GM21619 (cell line): ENCODE data around the gene DUSP14.
"Not testable (repeated sequence)": the region's sequence is repeated elsewhere in the genome, so short reads cannot be mapped to it uniquely, and the experiment has no call there.

Experiments used
- ATAC-seq: cut with Tn5 transposase; IDR thresholded peaks from one replicate; pipeline ENCODE4 v1.9.1; 2021; ENCODE audit not compliant: unreplicated experiment

Gene DUSP14

DNA sequence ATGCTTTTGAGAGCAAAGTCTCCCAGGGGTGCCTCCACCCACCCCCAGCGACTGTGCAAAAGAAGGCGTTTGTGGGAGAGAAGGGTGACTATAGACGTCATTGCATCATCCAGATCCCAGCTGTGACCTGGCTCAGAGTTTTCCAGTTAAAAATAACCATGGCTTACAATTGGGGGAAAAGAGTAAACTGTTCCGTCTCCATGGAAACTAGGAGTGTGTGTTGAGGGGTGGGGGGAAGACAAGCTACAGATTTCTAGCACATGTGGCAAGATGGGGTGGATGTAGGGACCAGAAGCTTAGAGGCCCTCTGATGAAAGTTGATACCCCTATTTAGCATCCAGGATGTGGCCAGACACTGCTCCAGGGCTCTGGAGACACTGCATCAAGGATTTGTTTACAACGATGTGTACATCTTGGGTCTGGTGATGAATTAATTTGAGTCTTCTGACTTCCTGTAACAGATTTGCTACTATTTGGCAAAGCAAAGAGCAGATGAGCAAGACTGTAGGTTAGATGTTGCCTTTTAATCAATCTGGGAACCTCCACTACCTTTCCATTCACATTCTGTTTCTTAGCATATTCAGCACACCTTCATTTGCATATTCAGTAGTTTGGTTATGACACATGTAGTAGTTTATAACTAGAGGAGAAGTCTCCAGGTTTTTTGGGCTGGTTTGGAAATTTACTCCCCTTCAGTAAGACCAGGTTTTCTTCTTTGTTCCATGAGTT, 6.2 kb upstream of the DUSP14 start:
- no peak for ATAC-seq

DNA sequence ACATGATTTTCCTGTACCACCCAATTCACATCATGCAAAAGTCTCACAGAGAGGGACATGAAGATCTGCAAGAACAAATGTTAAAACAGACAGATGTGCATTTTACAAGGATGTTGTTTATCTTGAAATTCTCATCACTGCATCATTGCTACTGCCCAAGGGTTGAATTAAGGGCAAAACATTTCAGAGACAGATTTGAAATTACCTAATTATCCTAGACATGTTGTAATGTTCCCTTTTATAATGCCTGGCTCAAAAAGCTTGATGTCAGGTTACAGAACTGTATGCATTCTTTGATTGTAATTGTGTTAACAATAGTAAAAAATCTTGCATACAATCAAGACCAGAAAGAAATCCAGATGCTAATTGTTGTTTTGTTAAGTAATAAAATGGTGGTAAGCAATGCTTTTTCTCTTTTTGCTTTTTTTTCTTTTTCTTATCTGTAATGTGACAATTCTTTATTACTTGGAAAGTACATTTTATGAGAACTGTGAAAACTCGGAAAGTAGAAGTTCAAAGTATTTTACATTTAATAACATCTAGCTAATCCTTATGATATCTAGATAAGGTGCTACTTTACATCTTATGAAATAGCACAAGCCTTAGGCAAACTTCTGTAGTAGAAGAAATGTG, 3.6 kb upstream of the DUSP14 start:
- no peak for ATAC-seq

DNA sequence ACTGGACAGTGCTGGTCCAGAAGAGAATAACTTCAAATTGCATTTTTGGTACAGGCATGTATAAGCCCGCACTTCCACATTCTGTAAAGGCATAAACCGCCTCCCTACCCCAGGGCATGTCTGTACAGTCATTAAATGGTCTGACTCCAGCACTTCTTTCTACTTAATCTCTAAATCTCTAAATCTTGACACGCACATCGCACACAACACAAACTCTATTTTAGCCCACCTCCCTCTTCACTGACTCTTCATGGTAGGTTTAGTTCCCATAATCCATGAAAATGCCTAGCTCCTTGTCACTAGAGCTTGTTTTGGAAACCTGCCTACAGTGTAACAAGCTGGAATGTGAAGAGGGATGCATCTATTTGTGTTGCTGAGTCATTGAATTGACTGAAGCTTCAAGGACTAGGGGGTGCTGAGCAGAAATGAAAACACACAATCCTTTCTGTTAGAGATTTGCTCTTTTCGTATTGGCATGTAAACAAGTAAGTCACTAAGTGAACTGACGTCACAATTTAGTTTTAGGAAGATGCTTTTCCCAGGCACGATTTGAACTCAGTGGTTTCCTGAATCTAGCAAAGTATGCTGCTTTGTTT, 1.6 kb upstream of the DUSP14 start:
- ATAC-seq, result no peak

DNA sequence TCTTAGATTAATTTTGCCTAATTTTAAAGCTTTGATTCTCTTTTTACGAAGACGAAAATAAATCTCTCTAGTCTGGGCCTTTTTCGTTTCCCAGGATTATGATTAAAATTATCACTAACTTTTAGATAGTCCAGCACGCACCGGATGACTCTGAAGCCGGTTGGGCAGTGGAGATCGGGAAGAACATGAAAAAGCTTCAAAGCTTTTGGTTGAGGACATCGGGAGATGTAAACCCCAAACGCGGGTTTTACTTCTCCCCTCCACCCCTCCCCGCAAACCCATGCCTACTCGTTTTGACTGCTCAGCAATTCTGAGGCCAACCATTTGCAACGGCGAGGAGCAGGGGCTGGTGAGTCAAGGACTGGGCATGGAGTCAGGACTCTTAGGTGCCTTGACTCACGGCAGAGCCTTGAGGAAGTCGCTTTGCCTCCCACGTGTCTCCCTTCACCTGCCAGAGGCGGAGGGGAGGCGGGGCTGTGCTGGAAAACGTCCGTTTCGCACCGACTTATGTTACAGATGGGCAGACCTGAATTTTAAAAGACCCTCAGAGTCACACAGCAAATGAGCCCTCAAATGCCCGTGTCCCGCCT, 989 bp upstream of the DUSP14 start:
- no peak for ATAC-seq

DNA sequence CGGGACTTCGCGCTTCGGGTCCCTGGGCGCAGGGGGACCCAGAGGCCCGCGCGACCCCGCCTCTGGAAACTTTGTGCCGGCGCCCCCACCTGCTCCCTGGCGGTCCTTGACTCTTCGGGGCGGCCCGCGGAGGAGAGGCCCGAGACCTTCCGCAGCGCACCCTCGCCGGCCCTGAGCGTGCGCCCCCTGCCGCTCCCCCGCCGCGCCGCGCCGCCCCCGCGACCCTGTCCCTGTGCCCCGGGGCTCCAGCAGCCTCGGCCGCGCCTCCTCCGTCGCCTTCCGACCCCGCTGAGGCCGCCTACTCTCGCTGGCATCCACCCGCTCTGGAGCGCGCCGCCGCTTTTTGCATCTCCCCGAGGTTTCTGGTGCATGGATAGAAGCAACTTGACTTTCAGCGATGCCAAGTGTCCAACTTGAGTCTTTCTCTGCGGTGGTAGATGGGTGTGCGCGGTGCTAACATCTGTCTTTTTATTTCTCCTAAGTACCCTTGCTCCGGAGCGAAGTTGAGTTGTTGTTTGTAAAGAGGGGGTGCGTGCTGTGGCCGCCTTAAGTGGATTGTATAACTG, 414 bp downstream of the DUSP14 start:
- peak; percentile 41 for ATAC-seq

DNA sequence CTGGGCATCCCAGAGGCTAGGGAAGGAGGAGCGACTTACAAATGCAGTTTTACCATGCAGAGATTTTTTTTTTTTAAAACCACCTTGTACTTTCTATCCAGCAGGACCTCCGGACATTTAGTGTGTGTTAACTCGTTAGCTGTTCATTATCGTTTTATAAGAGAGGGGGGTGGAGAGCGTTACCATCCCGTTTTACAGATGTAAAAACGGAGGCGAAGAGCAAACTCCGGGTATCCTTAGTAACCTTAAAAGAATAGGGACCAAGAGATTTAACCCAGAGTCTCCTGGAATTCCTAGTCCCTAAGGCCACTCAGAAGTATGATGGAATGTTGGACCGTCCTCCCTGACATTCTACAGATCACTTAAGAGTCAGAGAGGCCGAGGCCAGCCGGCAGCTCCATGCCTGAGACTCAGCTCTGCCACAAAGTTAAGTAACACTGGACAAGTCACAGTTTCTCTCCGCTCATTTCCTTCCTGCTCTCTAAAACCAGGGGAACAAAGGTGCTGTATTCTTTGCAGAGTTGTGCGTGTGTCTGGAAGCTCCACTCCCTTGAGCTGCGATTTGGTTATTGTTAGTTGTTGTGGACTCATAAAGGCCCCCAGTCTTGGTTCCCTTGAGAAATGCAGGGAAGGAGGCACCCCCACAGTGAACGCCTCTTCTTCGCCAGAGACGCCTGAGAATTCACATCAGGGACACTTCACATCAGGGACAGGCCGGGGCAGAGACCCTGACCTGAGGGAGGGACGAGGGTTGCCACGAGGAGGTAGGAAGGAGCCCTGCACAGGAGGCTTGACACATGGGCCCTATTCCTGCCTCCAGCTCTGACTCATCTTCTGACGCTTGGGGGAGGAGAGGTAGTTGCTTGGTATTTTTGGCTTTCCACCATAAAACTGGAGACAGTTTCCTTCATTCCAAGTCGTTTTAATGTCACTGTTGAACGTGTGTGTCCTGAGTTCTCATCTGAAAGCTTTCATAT, 1.2 kb downstream of the DUSP14 start:
- ATAC-seq, result no peak

DNA sequence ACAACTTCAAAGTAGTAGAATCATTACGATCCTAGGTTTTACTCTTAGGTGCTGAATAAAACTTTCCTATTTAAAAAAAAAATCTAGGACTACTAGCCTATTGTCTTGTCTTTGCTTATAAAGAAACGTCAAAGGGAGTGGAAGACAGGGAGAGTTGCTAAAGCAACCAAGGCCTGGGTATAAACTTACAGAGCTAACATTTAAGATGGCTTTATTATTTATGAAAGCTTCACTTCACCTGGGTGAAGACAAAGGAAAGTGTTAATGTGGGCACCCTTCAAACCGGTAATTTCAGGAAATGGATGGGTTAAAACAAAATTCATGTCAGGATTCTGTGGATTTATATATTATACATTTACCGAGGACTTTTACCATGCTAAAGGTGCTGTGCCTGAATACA, 2.5 kb downstream of the DUSP14 start:
- no peak for ATAC-seq

DNA sequence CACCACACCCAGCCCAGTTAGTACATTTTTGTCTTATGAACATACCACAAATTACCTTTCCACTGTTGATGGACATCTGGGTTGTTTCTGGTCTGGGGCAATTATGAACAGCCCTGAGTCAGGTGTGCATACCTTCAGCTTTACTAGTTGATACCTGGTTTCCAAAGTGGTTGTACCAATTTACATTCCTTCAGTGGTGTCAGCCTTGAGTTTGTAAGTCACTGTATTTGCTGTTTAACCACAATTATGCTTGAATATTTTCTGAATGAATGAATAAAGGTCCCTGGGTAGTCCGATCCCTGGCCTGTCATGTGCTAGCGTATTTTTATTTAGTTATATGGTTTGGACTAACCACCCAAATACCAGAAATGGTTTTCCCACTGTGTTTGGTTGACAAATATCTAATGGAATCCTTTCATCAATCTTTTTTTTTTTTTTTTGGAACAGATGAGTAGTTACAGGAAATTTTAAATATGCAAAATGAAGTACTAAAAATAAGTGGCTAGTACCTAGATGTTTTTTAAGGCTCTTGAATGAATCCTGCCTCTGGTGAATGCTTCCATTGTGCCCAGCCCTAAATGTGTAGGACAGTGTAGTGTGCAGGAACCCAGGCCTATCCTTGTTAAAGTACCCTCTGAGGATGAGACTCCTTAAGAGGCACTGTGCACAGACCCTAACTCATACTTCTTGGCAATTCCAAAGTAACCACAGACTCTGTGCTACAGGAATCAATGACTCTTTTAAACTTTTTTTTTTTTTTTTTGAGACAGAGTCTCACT, 3.7 kb downstream of the DUSP14 start:
- no peak for ATAC-seq

DNA sequence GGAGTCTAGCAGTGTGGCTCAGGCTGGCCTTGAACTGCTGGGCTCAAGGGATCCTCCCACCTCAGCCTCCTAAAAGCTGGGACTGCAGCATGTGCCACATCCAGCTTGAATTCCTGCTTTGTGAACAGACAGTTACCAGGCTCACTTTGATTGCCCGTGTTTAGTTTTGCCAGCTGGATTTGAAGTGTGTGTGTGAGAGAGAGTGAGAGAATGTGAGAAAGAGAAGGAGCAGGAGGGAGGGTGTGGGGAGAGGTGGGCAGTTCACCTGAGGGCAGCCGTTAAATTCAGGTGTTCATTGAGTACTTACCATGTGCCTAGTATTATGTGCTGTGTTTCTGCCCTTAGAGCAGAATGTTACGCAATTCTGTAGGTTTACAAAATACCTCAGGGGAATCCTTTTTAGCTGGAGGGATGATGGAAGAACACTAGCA, 4.7 kb downstream of the DUSP14 start:
- ATAC-seq, result no peak

DNA sequence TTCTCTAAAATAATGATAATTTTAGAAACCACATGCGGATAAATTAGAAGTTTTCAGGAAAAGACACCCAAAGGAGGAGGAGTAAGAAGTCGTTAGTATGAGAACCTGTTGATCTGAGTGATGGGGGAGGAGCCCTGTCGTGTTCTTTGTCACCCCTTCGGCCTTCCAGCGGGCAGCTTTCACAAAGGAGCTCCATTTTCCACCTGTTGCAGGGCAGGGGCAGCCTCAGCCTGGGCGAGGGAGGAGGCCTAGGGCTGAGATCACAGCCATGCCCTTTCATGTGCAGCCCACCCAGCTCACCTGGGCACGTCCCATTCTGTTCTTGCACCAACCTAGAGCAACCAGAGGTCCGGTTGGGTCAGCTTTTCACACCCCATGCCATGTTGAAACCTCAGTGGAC, 5.3 kb downstream of the DUSP14 start:
- no peak for ATAC-seq

DNA sequence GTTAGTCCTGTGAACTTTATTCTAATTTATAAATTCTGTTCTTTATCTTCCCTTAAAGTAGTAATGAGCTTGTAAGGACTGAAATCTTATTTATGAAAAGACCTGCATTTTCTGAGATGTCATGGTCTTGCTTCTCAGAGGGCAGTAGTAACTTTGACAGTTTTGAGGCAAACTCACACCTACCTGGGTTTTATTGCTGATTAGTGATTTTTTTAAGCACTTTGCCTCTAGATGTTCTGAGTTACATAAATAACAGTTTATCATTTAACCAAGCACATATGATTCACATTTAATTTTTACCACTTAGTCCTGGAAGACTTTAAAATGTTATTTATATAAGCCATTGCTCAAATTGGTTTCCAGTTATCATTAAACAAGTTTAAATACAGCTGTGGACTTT, 10.7 kb downstream of the DUSP14 start:
- no peak for ATAC-seq

DNA sequence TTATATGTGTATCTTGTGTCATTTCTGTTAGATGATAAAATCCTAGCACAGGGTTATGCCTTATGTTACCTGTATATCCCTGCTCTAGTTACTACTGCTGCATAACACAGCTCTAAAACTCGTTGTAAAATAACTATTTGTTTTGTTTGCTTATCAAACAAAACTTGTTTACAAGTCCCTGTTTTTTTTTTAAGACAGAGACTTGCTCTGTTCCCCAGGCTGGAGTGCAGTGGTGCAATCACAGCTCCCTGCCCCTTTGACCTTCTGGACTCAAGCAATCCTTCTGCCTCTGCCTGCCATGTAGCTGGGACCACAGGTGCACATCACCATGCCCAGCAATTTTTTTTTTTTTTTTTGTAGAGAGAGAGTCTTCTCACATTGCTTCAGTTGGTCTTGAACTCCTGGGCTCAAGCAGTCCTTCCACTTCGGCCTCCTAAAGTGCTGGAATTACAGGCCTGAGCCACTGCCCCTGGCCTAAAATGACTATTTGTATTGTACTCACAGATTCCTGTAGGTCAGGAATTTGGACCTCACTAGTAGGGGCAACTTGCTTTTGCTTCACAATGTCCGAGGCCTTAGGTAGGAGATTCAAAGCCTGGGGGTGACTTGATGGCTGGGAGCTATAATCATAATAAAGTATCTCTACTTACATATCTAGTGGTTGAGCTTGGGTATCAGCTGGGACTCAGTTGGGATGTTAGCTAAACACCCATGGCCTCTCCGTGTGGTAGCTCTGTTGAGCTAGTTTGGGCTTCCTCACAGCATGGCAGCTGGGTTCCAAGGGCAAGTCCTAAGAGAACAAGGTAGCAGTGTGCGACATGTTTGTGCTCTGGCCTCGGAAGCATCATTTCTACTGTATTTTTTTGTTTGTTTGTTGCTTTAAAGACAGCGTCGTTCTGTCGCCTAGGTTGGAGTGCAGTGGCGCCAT, 12.6 kb downstream of the DUSP14 start:
- no peak for ATAC-seq

DNA sequence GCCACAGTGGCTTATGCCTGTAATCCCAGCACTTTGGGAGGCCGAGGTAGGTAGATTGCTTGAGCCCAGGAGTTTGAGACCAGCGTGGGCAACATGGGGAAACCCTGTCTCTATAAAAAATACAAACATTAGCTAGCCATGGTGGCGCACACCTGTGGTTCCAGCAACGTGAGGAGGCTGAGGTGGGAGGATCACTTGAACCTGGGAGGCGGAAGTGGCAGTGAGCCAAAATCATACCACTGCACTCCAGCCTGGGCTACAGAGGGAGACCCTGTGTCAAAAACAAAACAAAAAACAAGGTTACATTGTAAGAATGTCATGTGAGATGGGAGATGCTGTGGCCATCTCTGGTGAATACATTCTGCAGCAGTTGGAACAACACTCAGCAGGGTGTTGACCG, 13.5 kb downstream of the DUSP14 start:
- ATAC-seq, result no peak

DNA sequence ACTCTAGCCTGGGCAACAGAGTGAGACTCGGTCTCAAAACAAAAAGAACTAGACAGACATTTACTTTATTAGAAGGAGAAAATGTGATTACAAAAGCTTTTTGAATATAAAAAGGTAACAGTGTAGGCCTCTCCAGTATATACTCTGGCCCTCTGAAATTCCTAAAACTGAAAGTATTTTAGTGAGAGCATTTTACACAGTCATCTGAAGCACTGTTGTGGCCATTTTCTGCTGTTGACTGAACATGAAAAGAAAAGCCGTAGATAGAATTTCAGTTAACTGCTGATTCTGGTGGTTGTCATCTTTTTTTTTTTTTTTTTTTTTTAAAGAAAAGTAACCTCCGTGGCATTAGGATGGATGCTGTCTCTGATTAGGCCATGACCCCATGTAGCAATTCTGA, 15.6 kb downstream of the DUSP14 start:
- ATAC-seq, result no peak

DNA sequence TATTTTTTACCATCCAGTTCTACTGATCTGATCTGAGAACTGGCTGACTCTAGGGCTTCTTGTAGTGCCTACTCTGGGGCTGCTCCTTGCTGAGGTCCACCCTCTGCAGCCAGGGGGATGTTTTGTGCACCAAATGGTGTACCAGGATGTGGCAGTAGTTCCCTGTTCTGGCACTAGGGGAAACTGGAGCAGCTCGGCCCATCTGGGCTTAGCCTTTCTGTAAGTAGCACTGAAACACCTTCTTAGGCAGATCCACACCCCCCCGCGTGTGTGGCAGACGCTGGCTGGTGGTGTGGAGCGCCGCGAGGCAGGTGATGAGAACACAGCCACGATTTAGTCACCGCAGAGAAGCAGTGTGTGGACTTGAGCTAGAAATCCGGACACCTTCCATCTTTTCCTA, 17.0 kb downstream of the DUSP14 start:
- ATAC-seq, result no peak

DNA sequence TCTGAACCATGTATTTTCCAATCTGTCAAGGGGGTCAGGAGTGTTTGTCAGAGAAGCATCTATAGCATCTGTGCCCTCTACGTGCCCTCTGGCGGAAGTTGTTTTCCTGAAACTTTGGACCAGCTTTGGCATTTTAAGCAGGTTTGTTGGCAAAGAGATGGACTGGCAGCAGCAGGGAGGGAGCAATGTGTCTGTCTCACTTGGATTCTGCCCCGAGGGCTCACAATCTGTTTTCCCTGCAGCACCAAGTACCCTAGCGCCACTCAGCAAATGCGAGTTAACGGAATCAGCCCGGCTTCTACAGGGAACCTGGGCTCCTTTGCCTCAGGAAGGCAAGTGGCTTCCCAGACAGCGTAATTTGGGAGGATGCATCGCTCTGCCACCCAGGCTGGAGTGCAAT, 17.4 kb downstream of the DUSP14 start:
- ATAC-seq, result no peak

DNA sequence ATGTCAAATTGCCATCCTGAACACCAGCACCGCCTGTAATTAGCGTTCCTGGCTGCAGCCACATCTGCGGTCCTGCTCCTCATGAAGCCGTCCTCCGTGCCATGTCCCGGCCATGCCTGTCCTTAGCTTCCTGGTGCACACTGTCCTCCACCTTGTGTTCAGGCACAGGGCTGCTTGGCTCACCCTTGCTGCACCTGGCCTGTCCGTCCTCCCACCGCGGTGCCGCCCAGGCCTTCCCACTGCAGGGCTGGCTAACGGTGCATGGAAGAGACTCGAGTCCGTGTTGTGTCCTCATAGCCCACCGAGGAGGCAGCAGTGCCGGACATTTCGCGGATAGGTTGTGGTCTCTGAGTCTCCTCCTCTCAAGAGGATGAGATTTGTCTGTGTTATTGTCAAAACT, 20.4 kb downstream of the DUSP14 start:
- no peak for ATAC-seq

DNA sequence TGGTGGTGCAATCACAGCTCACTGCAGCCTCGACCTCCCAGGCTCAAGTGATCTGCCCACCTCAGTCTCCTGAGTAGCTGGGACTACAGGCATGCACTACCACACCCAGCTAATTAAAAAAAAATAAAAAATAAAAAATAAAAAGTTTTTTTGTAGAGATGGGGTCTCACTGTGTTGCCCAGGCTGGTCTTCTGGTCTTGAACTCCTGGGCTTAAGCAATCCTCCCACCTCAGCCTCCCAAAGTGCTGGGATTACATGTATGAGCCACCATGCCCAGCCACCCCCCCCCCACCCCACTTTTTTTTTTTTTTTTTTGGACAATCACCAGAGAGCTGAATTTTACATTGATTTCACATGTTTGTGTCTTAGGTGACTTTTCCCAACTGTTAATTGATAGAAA, 22.0 kb downstream of the DUSP14 start:
- not testable (repeated sequence) for ATAC-seq
